Loucy (cell line): Measurements from ENCODE around the gene CLEC4C.

Experiments
- EZH2phosphoT487 ChIP-seq: fragments of 200-600 bp; IDR thresholded peaks from 2 replicates; pipeline ENCODE4 v1.6.1; 2018; ENCODE audit warnings: antibody characterized with exemption, mild to moderate bottlenecking, moderate library complexity, borderline replicate concordance
- TF ChIP-seq, protein P1 (sequence below): fragments of 200-600 bp; sonication (generic); conservative IDR thresholded peaks from 2 replicates; pipeline ENCODE4 v1.5.1; 2014; ENCODE audit warnings: mild to moderate bottlenecking, antibody characterized with exemption, low read length

DNA sequence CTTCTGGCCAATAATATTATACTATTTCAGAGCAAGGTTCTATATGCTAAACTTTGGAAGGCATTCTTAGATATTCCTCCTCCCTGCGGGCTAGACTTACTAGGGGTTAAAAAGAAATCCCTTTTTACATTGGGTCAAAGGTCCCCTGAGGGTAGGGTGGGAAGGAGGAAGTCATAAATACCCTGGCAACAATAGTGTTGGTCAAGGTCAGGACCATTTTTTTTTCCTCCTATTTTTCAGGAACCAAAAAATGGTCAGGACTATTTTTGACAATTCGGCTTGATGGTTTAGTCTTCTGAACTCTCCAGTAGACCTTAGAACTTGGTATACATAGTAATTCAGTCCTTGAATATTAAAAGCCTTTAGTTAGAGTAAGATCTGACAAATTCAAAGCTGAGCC lies 37.5 kb upstream of the CLEC4C start:
- TF ChIP-seq, protein P1, sequence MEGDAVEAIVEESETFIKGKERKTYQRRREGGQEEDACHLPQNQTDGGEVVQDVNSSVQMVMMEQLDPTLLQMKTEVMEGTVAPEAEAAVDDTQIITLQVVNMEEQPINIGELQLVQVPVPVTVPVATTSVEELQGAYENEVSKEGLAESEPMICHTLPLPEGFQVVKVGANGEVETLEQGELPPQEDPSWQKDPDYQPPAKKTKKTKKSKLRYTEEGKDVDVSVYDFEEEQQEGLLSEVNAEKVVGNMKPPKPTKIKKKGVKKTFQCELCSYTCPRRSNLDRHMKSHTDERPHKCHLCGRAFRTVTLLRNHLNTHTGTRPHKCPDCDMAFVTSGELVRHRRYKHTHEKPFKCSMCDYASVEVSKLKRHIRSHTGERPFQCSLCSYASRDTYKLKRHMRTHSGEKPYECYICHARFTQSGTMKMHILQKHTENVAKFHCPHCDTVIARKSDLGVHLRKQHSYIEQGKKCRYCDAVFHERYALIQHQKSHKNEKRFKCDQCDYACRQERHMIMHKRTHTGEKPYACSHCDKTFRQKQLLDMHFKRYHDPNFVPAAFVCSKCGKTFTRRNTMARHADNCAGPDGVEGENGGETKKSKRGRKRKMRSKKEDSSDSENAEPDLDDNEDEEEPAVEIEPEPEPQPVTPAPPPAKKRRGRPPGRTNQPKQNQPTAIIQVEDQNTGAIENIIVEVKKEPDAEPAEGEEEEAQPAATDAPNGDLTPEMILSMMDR: no peak
- TF ChIP-seq EZH2phosphoT487: no peak
